CD4-positive, alpha-beta T cell (primary cell): ENCODE measurements around the gene OR10H5. TPM values are rescaled to one million over a fixed set of nuclear protein-coding genes. Genes with fewer than 3 reads are reported as not detected.

Source experiments
- ATAC-seq: fragments of 200-7000 bp; cut with Tn5 transposase; one replicate; pipeline ENCODE4 v1.10.0; 2022; ENCODE audit warnings: mild to moderate bottlenecking; ENCODE audit not compliant: poor library complexity
- CTCF ChIA-PET: fragments of 350-600 bp; sonication (Branson Sonifier 250); formaldehyde crosslinking; loops from one replicate; lab custom pipeline; 2021; ENCODE audit warnings: antibody characterized with exemption, inconsistent platforms; lab: Charles Lee
- POLR2A ChIA-PET: fragments of 350-600 bp; sonication (Branson Sonifier 250); formaldehyde crosslinking; loops from one replicate; lab custom pipeline; 2021; ENCODE audit warnings: antibody characterized with exemption, inconsistent platforms; lab: Charles Lee
- DNase-seq, 14 experiments: peaks; one replicate each; pipeline ENCODE4 v3.0.0-alpha.2; 2013 to 2020; ENCODE audit warnings: mixed read lengths in 2 of 14
- H3K27ac ChIP-seq, 2 donors: one replicate each; pipeline versions ENCODE4 v1.5.1 to v1.7.0; 2013; ENCODE audit warnings: low read length in 2 of 2, low read depth in 1 of 2, mild to moderate bottlenecking in 1 of 2
- H3K27me3 ChIP-seq, 2 experiments: 1 replicate in 1 of 2; 2 replicates in 1 of 2; pipeline versions ENCODE4 v1.6.1 to v1.7.0; 2013; ENCODE audit warnings: low read length in 2 of 2, control low read depth in 1 of 2, mild to moderate bottlenecking in 1 of 2, moderate library complexity in 1 of 2; ENCODE audit not compliant: insufficient read depth in 2 of 2, control insufficient read depth in 1 of 2
- H3K36me3 ChIP-seq: one replicate; pipeline ENCODE4 v1.6.1; 2013; ENCODE audit warnings: low read length, control low read depth; ENCODE audit not compliant: insufficient read depth
- H3K4me1 ChIP-seq: one replicate; pipeline ENCODE4 v1.6.1; 2013; ENCODE audit warnings: low read length, control low read depth; ENCODE audit not compliant: insufficient read depth
- H3K4me3 ChIP-seq: one replicate; pipeline ENCODE4 v1.5.1; 2013; ENCODE audit warnings: mild to moderate bottlenecking, low read length, moderate library complexity
- H3K9me3 ChIP-seq, 2 experiments: 1 replicate in 1 of 2; 2 replicates in 1 of 2; pipeline versions ENCODE4 v1.6.1 to v1.7.0; 2013; ENCODE audit warnings: low read length in 2 of 2, mild to moderate bottlenecking in 2 of 2, control low read depth in 1 of 2, moderate library complexity in 1 of 2; ENCODE audit not compliant: control insufficient read depth in 1 of 2, insufficient read depth in 1 of 2
- H3K27ac Mint-ChIP-seq: one replicate; pipeline ENCODE4 v1.8.0; 2020; ENCODE audit warnings: mixed read lengths
- H3K27me3 Mint-ChIP-seq: one replicate; pipeline ENCODE4 v1.8.0; 2021; ENCODE audit warnings: mixed read lengths
- H3K36me3 Mint-ChIP-seq: one replicate; pipeline ENCODE4 v1.8.0; 2021; ENCODE audit warnings: low read depth, mixed read lengths
- H3K4me1 Mint-ChIP-seq: one replicate; pipeline ENCODE4 v1.8.0; 2021; ENCODE audit warnings: low read depth, mixed read lengths
- H3K4me3 Mint-ChIP-seq: one replicate; pipeline ENCODE4 v1.8.0; 2020; ENCODE audit warnings: mild to moderate bottlenecking, mixed read lengths
- H3K9me3 Mint-ChIP-seq: one replicate; pipeline ENCODE4 v1.8.0; 2020; ENCODE audit warnings: mixed read lengths
- intact Hi-C, 2 experiments: fragments of 100-400 bp; cut with DNase I in 1 of 2; cut with micrococcal nuclease in 1 of 2; formaldehyde crosslinking; loops; one replicate each; pipeline versions ENCODE4 v1.15.1 to v1.9.0; 2023 to 2025; cut with DNase I, micrococcal nuclease
- polyA plus RNA-seq, 2 donors: library from polyadenylated mRNA; unstranded; fragments of 120-200 nt; gene quantifications; one replicate each; pipeline ENCODE4 v1.2.1, GENCODE V29; 2013
- total RNA-seq, 174 experiments: library from RNA in 2 of 174; stranded (reverse) in 2 of 174; gene quantifications; one replicate each; pipeline ENCODE4 v1.2.3 and lab custom pipeline; 2021 to 2026
- TF ChIP-seq, protein P1 (sequence below): fragments of 200-600 bp; IDR thresholded peaks from one replicate; pipeline ENCODE4 v1.8.0; 2022; ENCODE audit warnings: antibody characterized with exemption, mild to moderate bottlenecking

Gene OR10H5, protein sequence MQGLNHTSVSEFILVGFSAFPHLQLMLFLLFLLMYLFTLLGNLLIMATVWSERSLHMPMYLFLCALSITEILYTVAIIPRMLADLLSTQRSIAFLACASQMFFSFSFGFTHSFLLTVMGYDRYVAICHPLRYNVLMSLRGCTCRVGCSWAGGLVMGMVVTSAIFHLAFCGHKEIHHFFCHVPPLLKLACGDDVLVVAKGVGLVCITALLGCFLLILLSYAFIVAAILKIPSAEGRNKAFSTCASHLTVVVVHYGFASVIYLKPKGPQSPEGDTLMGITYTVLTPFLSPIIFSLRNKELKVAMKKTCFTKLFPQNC
- total RNA-seq (not detected), total RNA-seq (lab: John Stamatoyannopoulos, UW) (0 to 0.18 (median 0) reads per million in 172 experiments)
- polyA plus RNA-seq (2013, experiment 1 of 2), result not detected
- polyA plus RNA-seq (2013, experiment 2 of 2), result not detected

DNA sequence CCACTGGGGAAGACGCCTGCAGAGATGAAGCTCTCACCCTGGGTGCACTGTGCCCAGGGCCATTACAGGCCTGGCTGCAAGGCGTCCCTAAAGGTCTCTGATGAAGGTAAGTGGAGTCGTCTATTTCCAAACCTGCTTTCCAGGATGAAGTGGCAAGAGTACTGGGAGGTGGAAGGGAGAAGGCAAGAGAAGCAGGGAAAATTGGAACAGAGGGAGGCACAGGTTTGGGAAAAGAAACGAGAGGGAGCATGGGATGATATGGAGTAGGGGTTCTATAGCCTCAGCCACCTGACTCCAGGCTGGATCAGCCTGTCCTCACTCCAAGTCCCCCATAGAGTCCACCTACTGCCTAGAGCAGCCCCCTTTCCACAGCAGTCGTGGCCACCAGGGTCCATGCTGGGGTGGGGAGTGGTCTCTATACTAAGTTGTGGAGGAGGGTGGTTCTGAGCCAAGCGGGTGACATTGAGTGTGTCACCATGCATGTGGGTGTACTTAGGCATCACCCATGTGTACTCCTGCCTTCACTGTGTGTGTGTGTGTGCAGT lies at the start of gene OR10H5:
OR10H5 (plus strand) TSS at position 51 of the 545 bp plus-strand sequence. CDS start 6,388 bp downstream, outside the sequence.
- no peaks in the 10 kb centered on the region for H3K36me3 Mint-ChIP-seq
- no peak within 1 kb of the TSS for H3K27ac Mint-ChIP-seq
- DNase-seq, result no peak
- Histone ChIP-seq H3K36me3 (no peaks in the 10 kb centered on the region), H3K9me3 (no peaks in the 10 kb centered on the region), H3K4me3 (no peak within 1 kb of the TSS), H3K27me3 (peaks cover 6 to 9% of the 10 kb centered on the region in 2 experiments), H3K4me1 (no peaks in the 10 kb centered on the region), H3K27ac (no peak within 1 kb of the TSS)
- H3K9me3 Mint-ChIP-seq, result no peaks in the 10 kb centered on the region
- H3K4me1 Mint-ChIP-seq, result no peaks in the 10 kb centered on the region
- intact Hi-C loops, result no loop called here
- ChIA-PET CTCF (no interaction called here), POLR2A (no interaction called here)
- no peak for ATAC-seq
- peaks cover 33% of the 10 kb centered on the region for H3K27me3 Mint-ChIP-seq
- TF ChIP-seq, protein P1, sequence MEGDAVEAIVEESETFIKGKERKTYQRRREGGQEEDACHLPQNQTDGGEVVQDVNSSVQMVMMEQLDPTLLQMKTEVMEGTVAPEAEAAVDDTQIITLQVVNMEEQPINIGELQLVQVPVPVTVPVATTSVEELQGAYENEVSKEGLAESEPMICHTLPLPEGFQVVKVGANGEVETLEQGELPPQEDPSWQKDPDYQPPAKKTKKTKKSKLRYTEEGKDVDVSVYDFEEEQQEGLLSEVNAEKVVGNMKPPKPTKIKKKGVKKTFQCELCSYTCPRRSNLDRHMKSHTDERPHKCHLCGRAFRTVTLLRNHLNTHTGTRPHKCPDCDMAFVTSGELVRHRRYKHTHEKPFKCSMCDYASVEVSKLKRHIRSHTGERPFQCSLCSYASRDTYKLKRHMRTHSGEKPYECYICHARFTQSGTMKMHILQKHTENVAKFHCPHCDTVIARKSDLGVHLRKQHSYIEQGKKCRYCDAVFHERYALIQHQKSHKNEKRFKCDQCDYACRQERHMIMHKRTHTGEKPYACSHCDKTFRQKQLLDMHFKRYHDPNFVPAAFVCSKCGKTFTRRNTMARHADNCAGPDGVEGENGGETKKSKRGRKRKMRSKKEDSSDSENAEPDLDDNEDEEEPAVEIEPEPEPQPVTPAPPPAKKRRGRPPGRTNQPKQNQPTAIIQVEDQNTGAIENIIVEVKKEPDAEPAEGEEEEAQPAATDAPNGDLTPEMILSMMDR, result no peak
- no peak within 1 kb of the TSS for H3K4me3 Mint-ChIP-seq

GRCh38 chr19:15737722-15738121 lies 49.7 kb upstream of the OR10H5 start, which contains the start of gene OR10H3:
Gene OR10H3 (plus strand): TSS chr19:15737985. CDS start chr19:15741393, 3,408 bp downstream.
- CTCF ChIA-PET, result no interaction called here
- H3K4me3 Mint-ChIP-seq, result no peak within 1 kb of the TSS
- Histone ChIP-seq H3K27ac (no peak within 1 kb of the TSS), H3K9me3 (peaks cover 5 to 11% of the 10 kb centered on the region in 2 experiments), H3K4me3 (no peak within 1 kb of the TSS), H3K36me3 (no peaks in the 10 kb centered on the region), H3K4me1 (no peaks in the 10 kb centered on the region), H3K27me3 (peaks cover 0 to 5% of the 10 kb centered on the region in 2 experiments)
- TF ChIP-seq, protein P1, result no peak
- H3K36me3 Mint-ChIP-seq, result no peaks in the 10 kb centered on the region
- ATAC-seq (no peak), DNase-seq (no peak)
- H3K27ac Mint-ChIP-seq, result no peak within 1 kb of the TSS
- peaks cover 25% of the 10 kb centered on the region for H3K27me3 Mint-ChIP-seq
- intact Hi-C loops, result no loop called here
- POLR2A ChIA-PET, result no interaction called here
- H3K9me3 Mint-ChIP-seq, result peaks cover 12% of the 10 kb centered on the region
- no peaks in the 10 kb centered on the region for H3K4me1 Mint-ChIP-seq

DNA sequence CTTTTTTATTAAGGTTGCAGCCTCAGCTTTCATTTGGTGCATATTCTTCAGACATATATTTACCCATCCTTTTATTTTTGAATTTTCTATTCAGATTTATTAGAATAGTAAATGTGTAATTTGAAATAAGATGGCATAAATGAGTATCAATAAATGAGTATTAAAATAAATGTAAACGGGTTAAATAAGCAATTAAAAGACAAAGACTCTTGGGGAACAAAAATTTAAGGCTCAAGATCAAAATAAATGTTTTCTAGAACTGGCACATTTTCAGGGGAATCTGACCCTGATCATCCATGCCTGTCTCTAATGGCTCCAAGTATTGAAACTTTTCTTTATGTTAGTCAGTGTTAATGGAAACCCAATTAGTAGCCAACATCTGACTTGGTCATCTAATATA lies 46.7 kb upstream of the OR10H5 start:
- intact Hi-C loops, result no loop called here
- ChIA-PET POLR2A (no interaction called here), CTCF (no interaction called here)
- ATAC-seq (no peak), DNase-seq (no peak)
- Histone ChIP-seq H3K36me3 (no peaks in the 10 kb centered on the region), H3K4me3 (no peak overlapping the region), H3K27me3 (peaks cover 5% of the 10 kb centered on the region in 2 experiments), H3K4me1 (no peaks in the 10 kb centered on the region), H3K27ac (no peak overlapping the region), H3K9me3 (peaks cover 5 to 11% of the 10 kb centered on the region in 2 experiments)
- Mint-ChIP-seq H3K27ac (no peak overlapping the region), H3K4me3 (no peak overlapping the region), H3K4me1 (no peaks in the 10 kb centered on the region), H3K9me3 (peaks cover 12% of the 10 kb centered on the region), H3K36me3 (no peaks in the 10 kb centered on the region), H3K27me3 (peaks cover 41% of the 10 kb centered on the region)
- TF ChIP-seq, protein P1, result no peak
